Gastrocnemius medialis (tissue), 4 donors: ENCODE measurements around the gene GGA2. TPM values are rescaled to one million over a fixed set of nuclear protein-coding genes. Genes with fewer than 3 reads are reported as not detected.

Experiments
- ATAC-seq, 2 donors: fragments of 150-250 bp; one replicate each; pipeline ENCODE4 v1.9.1; 2016
- DNase-seq, 2 donors: peaks; one replicate each; pipeline ENCODE4 v3.0.0-alpha.2; 2019
- H3K27ac ChIP-seq, 4 donors: fragments of 200-600 bp; sonication (generic); 1 replicate in 1 of 4; 2 replicates in 3 of 4; pipeline ENCODE4 v1.5.1; 2016 to 2018; ENCODE audit warnings: mild to moderate bottlenecking in 2 of 4, moderate library complexity in 1 of 4
- H3K27me3 ChIP-seq, 3 donors: fragments of 200-600 bp; sonication (generic) in 2 of 3; 1 replicate in 1 of 3; 2 replicates in 2 of 3; pipeline versions ENCODE4 v1.5.1 to v1.6.0; 2016 to 2019; ENCODE audit warnings: mild to moderate bottlenecking in 1 of 3, moderate library complexity in 1 of 3
- H3K36me3 ChIP-seq, 2 donors: fragments of 200-600 bp; sonication (generic) in 1 of 2; one replicate each; pipeline ENCODE4 v1.5.1; 2017 to 2018
- H3K4me1 ChIP-seq, 2 donors: fragments of 200-600 bp; sonication (generic) in 1 of 2; one replicate each; pipeline ENCODE4 v1.5.1; 2016 to 2017; ENCODE audit warnings: mild to moderate bottlenecking in 2 of 2
- H3K4me3 ChIP-seq, 4 donors: fragments of 200-600 bp; sonication (generic) in 3 of 4; 1 replicate in 1 of 4; 2 replicates in 3 of 4; pipeline ENCODE4 v1.5.1; 2016 to 2019; ENCODE audit warnings: mild to moderate bottlenecking in 2 of 4
- H3K9me3 ChIP-seq, 3 donors: fragments of 200-600 bp; sonication (generic) in 2 of 3; 1 replicate in 1 of 3; 2 replicates in 2 of 3; pipeline ENCODE4 v1.5.1; 2016 to 2019
- POLR2A ChIP-seq, 2 donors: fragments of 450-650 bp; IDR thresholded peaks; one replicate each; pipeline ENCODE4 v1.6.1; 2017; ENCODE audit warnings: antibody characterized with exemption in 2 of 2, mild to moderate bottlenecking in 2 of 2, moderate library complexity in 2 of 2
- in situ Hi-C, 4 donors: fragments of 200-750 bp; cut with MboI; loops; one replicate each; pipeline versions ENCODE4 v1.15.0 to v1.8.0; 2017; ENCODE audit warnings: low sequenced_read_pairs in 4 of 4
- intact Hi-C: fragments of 100-400 bp; cut with DNase I; formaldehyde crosslinking; loops from one replicate; pipeline ENCODE4 v1.15.1; 2023; ENCODE audit warnings: low total_unique reads
- total RNA-seq, 4 donors: library from RNA; depleted of rRNA; stranded (reverse); fragments of >200 nt; gene quantifications; one replicate each; pipeline versions ENCODE4 v1.1.0 to v1.2.3, GENCODE V29; 2016
- TF ChIP-seq, protein P1 (sequence below), 5 experiments: fragments of 450-650 bp in 3 of 5; fragments of 200-600 bp in 2 of 5; sonication (generic) in 2 of 5; IDR thresholded peaks in 4 of 5; conservative IDR thresholded peaks in 1 of 5; 1 replicate in 4 of 5; 2 replicates in 1 of 5; pipeline ENCODE4 v1.5.1; 2016 to 2019; ENCODE audit warnings: antibody characterized with exemption in 5 of 5, mild to moderate bottlenecking in 3 of 5, moderate library complexity in 3 of 5

GGA2 gene
- total RNA-seq, 4 donors from 2014 or later: 31.0 to 79.9 (median 48.8) TPM

GRCh38 chr16:23520500-23520899, 10.2 kb upstream of the GGA2 start:
- H3K36me3 ChIP-seq: peaks cover 0 to 51% of the 10 kb centered on the region in 2 donors
- H3K27ac ChIP-seq: no peak overlapping the region
- DNase-seq: no peak
- no peak for ATAC-seq
- H3K4me3 ChIP-seq: no peak overlapping the region
- peaks cover 0 to 3% of the 10 kb centered on the region in 2 donors for H3K4me1 ChIP-seq
- no peaks in the 10 kb centered on the region for H3K9me3 ChIP-seq
- in situ Hi-C loops: no loop called here
- intact Hi-C loops: no loop called here
- TF ChIP-seq, protein P1, sequence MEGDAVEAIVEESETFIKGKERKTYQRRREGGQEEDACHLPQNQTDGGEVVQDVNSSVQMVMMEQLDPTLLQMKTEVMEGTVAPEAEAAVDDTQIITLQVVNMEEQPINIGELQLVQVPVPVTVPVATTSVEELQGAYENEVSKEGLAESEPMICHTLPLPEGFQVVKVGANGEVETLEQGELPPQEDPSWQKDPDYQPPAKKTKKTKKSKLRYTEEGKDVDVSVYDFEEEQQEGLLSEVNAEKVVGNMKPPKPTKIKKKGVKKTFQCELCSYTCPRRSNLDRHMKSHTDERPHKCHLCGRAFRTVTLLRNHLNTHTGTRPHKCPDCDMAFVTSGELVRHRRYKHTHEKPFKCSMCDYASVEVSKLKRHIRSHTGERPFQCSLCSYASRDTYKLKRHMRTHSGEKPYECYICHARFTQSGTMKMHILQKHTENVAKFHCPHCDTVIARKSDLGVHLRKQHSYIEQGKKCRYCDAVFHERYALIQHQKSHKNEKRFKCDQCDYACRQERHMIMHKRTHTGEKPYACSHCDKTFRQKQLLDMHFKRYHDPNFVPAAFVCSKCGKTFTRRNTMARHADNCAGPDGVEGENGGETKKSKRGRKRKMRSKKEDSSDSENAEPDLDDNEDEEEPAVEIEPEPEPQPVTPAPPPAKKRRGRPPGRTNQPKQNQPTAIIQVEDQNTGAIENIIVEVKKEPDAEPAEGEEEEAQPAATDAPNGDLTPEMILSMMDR (IDR thresholded peaks at IDR 0.05 in 4 of 5, conservative IDR thresholded peaks at IDR 0.05 in 1 of 5): no peak
- no peak for TF ChIP-seq POLR2A (IDR thresholded peaks at IDR 0.05)
- H3K27me3 ChIP-seq: no peaks in the 10 kb centered on the region

- intact Hi-C loops: no loop called here
- no peaks in the 10 kb centered on the region for H3K27me3 ChIP-seq
- peaks cover 0 to 3% of the 10 kb centered on the region in 2 donors for H3K4me1 ChIP-seq
- H3K36me3 ChIP-seq: peaks cover 0 to 42% of the 10 kb centered on the region in 2 donors
- no peak overlapping the region for H3K27ac ChIP-seq
- H3K9me3 ChIP-seq: no peaks in the 10 kb centered on the region
- DNase-seq: no peak
- TF ChIP-seq, protein P1 (IDR thresholded peaks at IDR 0.05 in 4 of 5, conservative IDR thresholded peaks at IDR 0.05 in 1 of 5): no peak
- no peak for TF ChIP-seq POLR2A (IDR thresholded peaks at IDR 0.05)
- ATAC-seq: no peak
- in situ Hi-C loops: no loop called here
- no peak overlapping the region for H3K4me3 ChIP-seq
Measured at GRCh38 chr16:23519282-23519681, 9.0 kb upstream of the GGA2 start.

DNA sequence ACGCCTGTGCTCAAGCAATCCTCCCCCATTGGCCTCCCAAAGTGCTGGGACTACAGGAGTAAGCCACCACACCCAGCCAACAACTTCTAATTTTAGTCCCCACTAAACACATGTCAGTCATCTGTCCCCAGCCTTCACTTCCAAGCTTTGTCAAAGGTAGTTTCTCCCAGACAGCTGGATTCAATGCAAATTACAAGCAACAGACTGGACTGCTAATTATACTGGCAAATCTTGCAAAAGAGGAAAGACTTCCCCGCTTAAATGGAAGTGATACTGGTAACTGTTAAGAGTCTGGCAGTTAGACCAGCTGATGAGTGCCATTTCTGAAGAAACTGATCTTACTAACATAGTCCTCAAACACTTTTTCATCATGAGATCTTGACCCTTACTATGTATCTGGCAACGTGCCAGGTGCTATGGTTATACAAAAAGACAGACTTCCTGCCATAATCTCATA, 8.2 kb upstream of the GGA2 start:
- peaks cover 0 to 33% of the 10 kb centered on the region in 2 donors for H3K36me3 ChIP-seq
- intact Hi-C loops: no loop called here

DNA sequence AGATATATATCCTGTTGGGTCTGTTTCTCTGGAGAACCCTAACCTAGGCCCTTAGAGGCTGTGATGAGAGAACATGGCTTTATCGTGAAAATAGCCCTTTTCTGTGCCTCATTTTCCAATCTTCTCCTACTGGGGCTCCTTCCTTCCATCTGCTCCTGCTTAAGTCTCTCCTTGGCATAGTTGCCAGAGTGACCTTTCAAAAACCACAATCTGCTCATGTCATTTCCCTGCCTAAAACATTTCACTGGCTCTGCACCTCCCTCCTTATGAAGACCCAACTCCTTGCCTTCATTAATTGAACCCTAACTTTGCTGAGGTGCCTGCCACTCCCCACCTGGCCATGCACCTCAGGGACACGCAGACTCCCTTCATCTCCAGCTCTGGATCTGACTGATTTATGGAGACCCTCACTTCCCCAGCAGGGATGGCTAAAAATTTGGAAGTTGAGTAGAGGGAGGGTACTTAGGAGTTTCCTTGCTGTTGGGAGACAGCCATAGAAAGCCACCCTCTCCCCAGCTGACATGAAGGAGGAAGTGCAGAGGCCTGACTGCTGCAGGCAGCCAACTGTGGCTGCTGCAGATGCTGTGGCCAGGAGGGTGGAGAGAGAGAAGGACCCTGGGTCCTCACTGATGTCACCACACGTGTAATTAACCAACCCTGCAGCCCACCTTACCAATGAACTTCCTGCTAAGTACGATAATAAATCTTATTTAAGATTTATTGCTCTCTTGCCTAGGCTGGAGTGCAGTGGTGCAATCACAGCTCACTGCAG, 6.3 kb upstream of the GGA2 start:
- intact Hi-C loops: no loop called here
- ATAC-seq: no peak
- TF ChIP-seq, protein P1 (IDR thresholded peaks at IDR 0.05 in 4 of 5, conservative IDR thresholded peaks at IDR 0.05 in 1 of 5): no peak
- TF ChIP-seq POLR2A (IDR thresholded peaks at IDR 0.05): no peak

More for the DNA sequence above, 8.2 kb upstream of the GGA2 start:
- Histone ChIP-seq H3K27me3 (no peaks in the 10 kb centered on the region), H3K4me1 (peaks cover 0 to 1% of the 10 kb centered on the region in 2 donors), H3K27ac (no peak overlapping the region), H3K9me3 (no peaks in the 10 kb centered on the region), H3K4me3 (no peak overlapping the region)
- DNase-seq: no peak
- ATAC-seq: no peak
- no peak for TF ChIP-seq POLR2A (IDR thresholded peaks at IDR 0.05)
- TF ChIP-seq, protein P1 (IDR thresholded peaks at IDR 0.05 in 4 of 5, conservative IDR thresholded peaks at IDR 0.05 in 1 of 5): no peak
- in situ Hi-C loops: no loop called here

More for the DNA sequence above, 6.3 kb upstream of the GGA2 start:
- in situ Hi-C loops: no loop called here
- no peak for DNase-seq
- Histone ChIP-seq H3K36me3 (peaks cover 0 to 14% of the 10 kb centered on the region in 2 donors), H3K27ac (no peak overlapping the region), H3K4me3 (no peak overlapping the region), H3K27me3 (no peaks in the 10 kb centered on the region), H3K4me1 (no peaks in the 10 kb centered on the region), H3K9me3 (no peaks in the 10 kb centered on the region)
